22Rv1 (cell line): ENCODE data around the gene NRF1.

Experiments
- ZFX ChIP-seq: fragments of 450-650 bp; IDR thresholded peaks from 2 replicates; pipeline ENCODE4 v1.6.1; 2017; ENCODE audit warnings: antibody characterized with exemption, borderline replicate concordance
- TF ChIP-seq, protein P1 (sequence below): fragments of 450-650 bp; IDR thresholded peaks from 2 replicates; pipeline ENCODE4 v1.5.1; 2017; ENCODE audit warnings: mild to moderate bottlenecking

DNA sequence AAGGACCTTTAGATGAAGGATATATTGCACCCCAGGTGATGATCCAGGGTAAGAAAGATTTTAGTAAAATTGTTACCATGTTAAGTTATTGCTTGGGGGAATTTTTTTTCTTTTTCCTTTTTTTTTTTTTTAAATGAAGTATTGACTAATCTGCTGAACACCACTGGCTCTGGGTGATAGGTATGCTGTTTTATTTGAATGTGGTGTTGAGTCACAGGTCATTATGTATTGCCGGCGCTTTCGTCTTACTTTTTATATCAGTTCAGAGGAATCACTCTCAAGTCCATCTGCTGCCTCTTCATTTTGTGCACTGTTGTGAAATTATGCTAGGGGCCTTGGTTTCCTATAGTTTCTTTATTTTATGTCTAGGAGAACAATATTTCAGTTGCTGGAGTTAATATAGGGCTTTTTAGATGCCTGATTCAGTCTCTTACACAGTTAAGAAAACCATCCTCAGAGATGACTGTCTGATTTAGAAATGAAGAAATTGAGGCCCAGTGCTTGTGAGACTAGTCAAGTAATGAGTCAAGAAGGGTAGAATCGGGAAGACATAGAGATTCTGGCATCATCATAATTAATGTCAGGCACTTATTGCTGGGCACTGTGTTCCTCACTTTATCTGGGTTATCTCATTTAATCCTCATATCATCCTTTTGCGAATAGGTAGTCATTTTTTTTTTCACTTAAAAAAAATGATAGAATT, 38.7 kb downstream of the NRF1 start:
- TF ChIP-seq, protein P1, sequence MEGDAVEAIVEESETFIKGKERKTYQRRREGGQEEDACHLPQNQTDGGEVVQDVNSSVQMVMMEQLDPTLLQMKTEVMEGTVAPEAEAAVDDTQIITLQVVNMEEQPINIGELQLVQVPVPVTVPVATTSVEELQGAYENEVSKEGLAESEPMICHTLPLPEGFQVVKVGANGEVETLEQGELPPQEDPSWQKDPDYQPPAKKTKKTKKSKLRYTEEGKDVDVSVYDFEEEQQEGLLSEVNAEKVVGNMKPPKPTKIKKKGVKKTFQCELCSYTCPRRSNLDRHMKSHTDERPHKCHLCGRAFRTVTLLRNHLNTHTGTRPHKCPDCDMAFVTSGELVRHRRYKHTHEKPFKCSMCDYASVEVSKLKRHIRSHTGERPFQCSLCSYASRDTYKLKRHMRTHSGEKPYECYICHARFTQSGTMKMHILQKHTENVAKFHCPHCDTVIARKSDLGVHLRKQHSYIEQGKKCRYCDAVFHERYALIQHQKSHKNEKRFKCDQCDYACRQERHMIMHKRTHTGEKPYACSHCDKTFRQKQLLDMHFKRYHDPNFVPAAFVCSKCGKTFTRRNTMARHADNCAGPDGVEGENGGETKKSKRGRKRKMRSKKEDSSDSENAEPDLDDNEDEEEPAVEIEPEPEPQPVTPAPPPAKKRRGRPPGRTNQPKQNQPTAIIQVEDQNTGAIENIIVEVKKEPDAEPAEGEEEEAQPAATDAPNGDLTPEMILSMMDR = no peak
- TF ChIP-seq ZFX = no peak
